ENCODE data around the gene PTGFRN.

GRCh38 chr1:117000142-117000541 lies 90.4 kb downstream of the PTGFRN start:
- TF ChIP-seq POLR2AphosphoS5 (IDR thresholded peaks at IDR 0.05; ENCODE audit: low read depth, low read length): no peak
- TF ChIP-seq TAF1 (IDR thresholded peaks at IDR 0.05; ENCODE audit: borderline replicate concordance, low read depth, low read length): no peak

All from GM12892 (cell line).